HUES48 (cell line): ENCODE data around the gene GPC6.
A peak's percentile ranks its signal among the peaks of the same experiment; 100 is the strongest.
"Not testable (repeated sequence)": the region's sequence is repeated elsewhere in the genome, so short reads cannot be mapped to it uniquely, and the experiment has no call there.

Experiments used
- H3K27ac ChIP-seq: one replicate; pipeline ENCODE4 v1.7.0; 2013; ENCODE audit warnings: low read depth, low read length, inconsistent platforms
- H3K27me3 ChIP-seq: 2 replicates; pipeline ENCODE4 v1.6.1; 2013; ENCODE audit warnings: mild to moderate bottlenecking, low read length; ENCODE audit not compliant: control insufficient read depth, insufficient read depth
- H3K36me3 ChIP-seq: 2 replicates; pipeline ENCODE4 v1.6.1; 2013; ENCODE audit warnings: low read length; ENCODE audit not compliant: control insufficient read depth, insufficient read depth
- H3K4me1 ChIP-seq: 2 replicates; pipeline ENCODE4 v1.6.1; 2013; ENCODE audit warnings: mild to moderate bottlenecking, low read length; ENCODE audit not compliant: control insufficient read depth, insufficient read depth
- H3K4me3 ChIP-seq: 2 replicates; pipeline ENCODE4 v1.5.1; 2013; ENCODE audit warnings: mild to moderate bottlenecking, low read depth, low read length
- H3K9ac ChIP-seq: 2 replicates; pipeline ENCODE4 v1.6.1; 2013; ENCODE audit warnings: mild to moderate bottlenecking, low read depth, low read length, moderate library complexity
- H3K9me3 ChIP-seq: 2 replicates; pipeline ENCODE4 v1.6.1; 2013; ENCODE audit warnings: low read length; ENCODE audit not compliant: control insufficient read depth, insufficient read depth

The GPC6 gene

GRCh38 chr13:93467175-93467574 is 240.6 kb downstream of the GPC6 start:
- no peaks in the 10 kb centered on the region for H3K36me3 ChIP-seq
- H3K4me3 ChIP-seq: no peak overlapping the region
- no peaks in the 10 kb centered on the region for H3K27me3 ChIP-seq

DNA sequence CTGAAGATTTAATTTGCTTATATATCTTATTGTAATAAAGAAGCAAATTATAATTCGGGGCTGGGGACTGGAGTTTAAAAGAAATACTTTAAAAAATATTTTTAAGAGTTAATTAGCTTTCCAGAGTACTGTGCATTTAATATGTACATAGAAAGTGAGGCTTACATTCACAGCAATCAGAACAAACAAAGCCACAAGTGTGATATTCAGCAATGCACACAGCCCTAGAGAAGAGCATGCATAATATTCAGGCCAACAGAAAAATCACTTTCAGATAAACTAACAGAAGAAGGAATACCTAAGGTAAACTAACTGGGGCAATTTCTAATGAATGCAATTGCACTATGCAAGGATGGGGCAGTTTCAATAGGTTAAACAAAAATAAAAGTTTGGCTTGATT is 241.8 kb downstream of the GPC6 start:
- Histone ChIP-seq H3K9ac (no peak overlapping the region), H3K27ac (no peak overlapping the region), H3K9me3 (0 out of 2 replicates have a peak, but pooled peaks cover 4% of the 10 kb centered on the region), H3K4me1 (no peaks in the 10 kb centered on the region), H3K36me3 (no peaks in the 10 kb centered on the region), H3K4me3 (no peak overlapping the region), H3K27me3 (no peaks in the 10 kb centered on the region)

More at GRCh38 chr13:93467175-93467574, 240.6 kb downstream of the GPC6 start:
- H3K9ac ChIP-seq: no peak overlapping the region
- 0 out of 2 replicates have a peak, but pooled peaks cover 4% of the 10 kb centered on the region for H3K9me3 ChIP-seq
- no peak overlapping the region for H3K27ac ChIP-seq
- H3K4me1 ChIP-seq: no peaks in the 10 kb centered on the region

- no peaks in the 10 kb centered on the region for H3K27me3 ChIP-seq
- H3K4me1 ChIP-seq: peaks cover 24% of the 10 kb centered on the region
- no peak overlapping the region for H3K27ac ChIP-seq
- no peak overlapping the region for H3K9ac ChIP-seq
- no peaks in the 10 kb centered on the region for H3K36me3 ChIP-seq
- 0 out of 2 replicates have a peak, but pooled peaks cover 4% of the 10 kb centered on the region for H3K9me3 ChIP-seq
- H3K4me3 ChIP-seq: no peak overlapping the region
Observed at GRCh38 chr13:93472296-93472695, 245.7 kb downstream of the GPC6 start.

- Histone ChIP-seq H3K36me3 (no peaks in the 10 kb centered on the region), H3K4me3 (no peak overlapping the region), H3K9me3 (0 out of 2 replicates have a peak, but pooled peaks cover 4% of the 10 kb centered on the region), H3K27ac (no peak overlapping the region), H3K27me3 (no peaks in the 10 kb centered on the region), H3K4me1 (peaks cover 24% of the 10 kb centered on the region), H3K9ac (no peak overlapping the region)
Observed at GRCh38 chr13:93472814-93473296, 246.2 kb downstream of the GPC6 start.

DNA sequence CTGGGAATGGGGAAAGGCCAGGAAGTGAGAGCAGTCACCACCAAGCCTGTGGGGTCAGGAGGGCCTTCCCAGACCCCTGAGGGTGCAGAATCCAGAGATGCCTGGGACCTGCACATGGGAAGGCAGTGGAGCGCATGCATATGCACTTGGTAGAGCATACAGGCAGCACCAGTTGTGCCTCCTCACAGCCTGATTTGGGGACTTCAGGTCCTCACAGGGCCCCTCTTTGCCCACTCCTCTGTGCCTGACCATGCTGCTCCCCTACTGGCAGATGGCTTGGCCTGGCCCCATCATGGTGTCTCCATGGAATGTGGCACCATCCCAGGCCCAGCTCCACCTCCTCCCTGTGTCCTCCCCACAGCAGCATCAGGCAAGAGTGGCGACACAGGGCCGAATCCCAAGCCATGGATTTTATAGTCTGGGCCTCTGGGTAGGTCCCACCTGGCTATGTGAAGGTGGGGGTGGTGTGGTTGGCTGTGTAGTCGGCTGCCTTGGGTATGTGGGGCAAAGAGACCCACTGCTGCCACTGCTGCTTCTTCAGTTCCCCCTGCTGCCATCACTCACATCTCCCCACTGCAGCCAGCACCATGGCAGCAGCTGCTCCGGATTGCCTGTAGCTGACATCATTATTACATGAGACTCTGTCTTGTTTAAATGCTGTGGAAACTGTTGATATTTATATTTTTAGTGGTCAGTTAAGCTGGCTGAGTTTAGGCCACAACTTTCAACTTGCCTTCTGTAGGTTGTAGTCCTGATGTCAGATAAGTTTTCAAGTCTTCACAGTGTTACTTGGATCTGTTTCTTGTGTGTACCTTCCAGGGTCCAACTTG is 247.0 kb downstream of the GPC6 start:
- Histone ChIP-seq H3K9ac (no peak overlapping the region), H3K27me3 (no peaks in the 10 kb centered on the region), H3K4me3 (no peak overlapping the region), H3K4me1 (peaks cover 24% of the 10 kb centered on the region), H3K27ac (no peak overlapping the region), H3K36me3 (no peaks in the 10 kb centered on the region), H3K9me3 (0 out of 2 replicates have a peak, but pooled peaks cover 4% of the 10 kb centered on the region)

DNA sequence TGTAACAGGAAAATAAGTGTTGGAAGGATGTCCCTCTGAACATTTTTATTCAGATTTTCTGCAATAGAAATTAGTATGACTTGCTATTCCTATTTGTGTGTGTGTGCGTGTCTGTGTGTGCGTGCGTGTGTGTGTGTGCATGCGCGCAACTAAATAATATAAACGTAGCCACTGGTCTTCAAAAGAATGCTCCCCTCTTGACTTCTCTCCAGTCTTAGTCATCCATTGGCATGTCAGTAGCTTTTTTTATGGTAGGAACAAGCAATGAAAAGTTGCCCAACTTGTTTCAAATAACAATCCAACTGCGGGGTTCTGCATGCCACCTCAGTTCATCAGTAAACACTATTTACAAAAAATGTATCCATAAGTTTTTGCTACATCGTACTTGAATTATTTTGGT is 249.6 kb downstream of the GPC6 start:
- Histone ChIP-seq H3K9me3 (no peaks in the 10 kb centered on the region), H3K4me3 (no peak overlapping the region), H3K27me3 (no peaks in the 10 kb centered on the region), H3K9ac (no peak overlapping the region), H3K4me1 (peaks cover 31% of the 10 kb centered on the region), H3K27ac (no peak overlapping the region), H3K36me3 (no peaks in the 10 kb centered on the region)

DNA sequence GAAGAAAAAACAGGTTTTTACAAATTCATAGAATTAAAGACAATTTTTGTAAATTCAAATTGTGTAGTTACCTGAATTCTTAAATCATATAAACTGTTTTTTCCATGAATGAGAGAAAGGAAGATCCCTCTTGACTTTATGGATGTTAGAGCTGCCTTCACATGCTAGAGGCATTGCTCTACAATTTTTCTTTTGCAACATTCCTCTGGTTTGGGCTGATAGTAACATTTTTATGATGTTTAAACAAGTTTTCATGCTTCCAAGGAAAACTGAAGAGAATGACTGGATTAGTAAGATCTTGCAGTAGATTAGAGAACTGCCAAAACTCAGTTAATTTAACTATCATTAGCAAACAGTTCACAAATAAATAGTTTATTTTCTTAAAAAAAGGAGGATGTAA is 250.6 kb downstream of the GPC6 start:
- no peaks in the 10 kb centered on the region for H3K27me3 ChIP-seq

DNA sequence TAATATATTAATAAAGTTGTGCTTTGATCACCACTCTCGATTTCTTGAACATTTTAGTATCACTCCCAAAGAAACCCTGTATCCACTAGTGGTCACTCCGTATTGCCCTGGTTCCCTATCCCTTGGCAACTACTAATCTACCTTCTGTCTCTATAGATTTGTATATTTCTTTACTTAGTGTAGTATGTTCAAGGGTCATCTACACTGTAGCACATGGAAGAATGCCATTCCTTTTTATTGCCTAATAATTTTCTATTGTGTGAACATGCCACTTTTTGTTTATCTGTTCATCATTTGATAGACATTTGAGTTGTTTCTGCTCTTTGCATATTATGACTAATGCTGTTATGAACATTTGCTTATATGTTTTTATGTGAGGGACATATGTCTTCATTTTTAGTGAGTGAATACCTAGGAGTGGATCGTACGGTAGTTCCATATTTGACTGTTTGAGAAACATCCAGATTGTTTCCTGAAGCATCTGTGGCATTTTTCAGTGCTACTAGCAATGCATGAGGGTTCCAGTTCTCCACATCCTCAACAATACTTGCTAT is 254.0 kb downstream of the GPC6 start:
- Histone ChIP-seq H3K27ac (no peak overlapping the region), H3K4me1 (peaks cover 20% of the 10 kb centered on the region), H3K9me3 (no peaks in the 10 kb centered on the region), H3K27me3 (no peaks in the 10 kb centered on the region), H3K36me3 (no peaks in the 10 kb centered on the region), H3K9ac (no peak overlapping the region), H3K4me3 (no peak overlapping the region)

More for the DNA sequence above, 250.6 kb downstream of the GPC6 start:
- no peak overlapping the region for H3K4me3 ChIP-seq
- no peaks in the 10 kb centered on the region for H3K36me3 ChIP-seq
- H3K4me1 ChIP-seq: peaks cover 32% of the 10 kb centered on the region
- no peak overlapping the region for H3K27ac ChIP-seq
- H3K9me3 ChIP-seq: no peaks in the 10 kb centered on the region
- no peak overlapping the region for H3K9ac ChIP-seq

DNA sequence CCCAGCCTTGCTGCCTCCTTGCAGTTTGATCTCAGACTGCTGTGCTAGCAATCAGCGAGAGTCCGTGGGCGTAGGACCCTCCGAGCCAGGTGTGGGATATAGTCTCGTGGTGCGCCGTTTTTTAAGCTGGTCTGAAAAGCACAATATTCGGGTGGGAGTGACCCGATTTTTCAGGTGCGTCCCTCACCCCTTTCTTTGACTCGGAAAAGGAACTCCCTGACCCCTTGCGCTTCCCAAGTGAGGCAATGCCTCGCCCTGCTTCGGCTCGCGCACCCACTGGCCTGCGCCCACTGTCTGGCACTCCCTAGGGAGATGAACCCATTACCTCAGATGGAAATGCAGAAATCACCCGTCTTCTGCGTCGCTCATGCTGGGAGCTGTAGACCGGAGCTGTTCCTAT is 269.5 kb downstream of the GPC6 start:
- not testable (repeated sequence) for H3K9ac ChIP-seq, H3K27me3 ChIP-seq, H3K9me3 ChIP-seq, H3K4me1 ChIP-seq, H3K36me3 ChIP-seq, H3K27ac ChIP-seq
- peak overlapping the region; percentile 40; the same call in 1 of the 2 replicates for H3K4me3 ChIP-seq

GRCh38 chr13:93496985-93497673 is 270.5 kb downstream of the GPC6 start:
- H3K9me3 ChIP-seq: no peaks in the 10 kb centered on the region
- peaks cover 8% of the 10 kb centered on the region; the same call in 1 of the 2 replicates for H3K4me1 ChIP-seq
- no peak overlapping the region for H3K4me3 ChIP-seq
- H3K27ac ChIP-seq: no peak overlapping the region
- H3K36me3 ChIP-seq: no peaks in the 10 kb centered on the region
- no peak overlapping the region for H3K9ac ChIP-seq
- no peaks in the 10 kb centered on the region for H3K27me3 ChIP-seq

DNA sequence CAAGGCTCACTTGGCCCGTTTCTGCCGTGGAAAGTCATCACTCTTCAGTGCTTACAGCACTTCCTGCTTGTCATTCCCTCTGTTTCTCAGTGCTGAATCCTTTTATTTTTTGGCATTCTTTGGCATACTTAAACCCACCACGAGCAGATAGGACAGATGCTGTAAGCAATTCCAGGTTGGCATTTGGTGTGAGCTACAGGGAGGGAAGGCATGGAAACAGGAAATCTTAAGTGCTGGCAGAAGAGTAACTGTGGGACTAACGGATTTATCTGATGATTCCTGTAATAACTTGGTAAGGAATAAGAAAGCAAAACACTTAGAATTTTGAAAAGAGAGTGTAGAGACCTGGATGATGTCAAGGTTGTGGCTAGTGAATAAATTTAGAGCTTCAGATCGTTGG is 273.4 kb downstream of the GPC6 start:
- Histone ChIP-seq H3K27me3 (no peaks in the 10 kb centered on the region), H3K9me3 (no peaks in the 10 kb centered on the region), H3K36me3 (no peaks in the 10 kb centered on the region), H3K9ac (no peak overlapping the region), H3K4me1 (peaks cover 8% of the 10 kb centered on the region; the same call in 1 of the 2 replicates), H3K4me3 (no peak overlapping the region), H3K27ac (no peak overlapping the region)
